ENCODE data around the gene VARS1.

- TF ChIP-seq CTCF (IDR thresholded peaks at IDR 0.05) = no peak
- TF ChIP-seq POLR2A (IDR thresholded peaks at IDR 0.05) = no peak
- no peak for TF ChIP-seq POLR2AphosphoS5 (IDR thresholded peaks at IDR 0.05)
- TF ChIP-seq EP300 (IDR thresholded peaks at IDR 0.05) = no peak
Measured at GRCh38 chr6:31825553-31825952, 30.0 kb upstream of the VARS1 start.

All from upper lobe of left lung (tissue), 4 donors.